Measurements from ENCODE around the gene POLR1A.

Gene POLR1A

GRCh38 chr2:86087936-86088850, 17.5 kb downstream of the POLR1A start:
- Histone ChIP-seq H3K27ac (ENCODE audit: extremely low read depth, low read depth, low read length) (no peak overlapping the region), H3K9me3 (ENCODE audit: control insufficient read depth, insufficient read depth, low read depth, low read length) (no peaks in the 10 kb centered on the region), H3K4me3 (ENCODE audit: low read depth, low read length) (no peak overlapping the region), H3K4me1 (ENCODE audit: control insufficient read depth, insufficient read depth, low read length) (no peaks in the 10 kb centered on the region), H3K36me3 (ENCODE audit: control insufficient read depth in 2 of 2, insufficient read depth in 1 of 2, low read length in 2 of 2) (peaks cover 14 to 64% of the 10 kb centered on the region in 2 experiments)
- ChIA-PET POLR2A (interaction anchor here (2.0 kb wide), 1 partner anchor 18 kb away, joined by 6 read pairs; the partner anchor contains the start of genes POLR1A and PTCD3), CTCF (interaction anchor here (0.5 to 2.2 kb wide), 20 partner anchors 9 to 363 kb away, joined by 3 to 11 read pairs (median 4); partner anchors contain the start of genes ATOH8, POLR1A and PTCD3)
- TF ChIP-seq ZNF596 (tag by site-specific recombination; IDR thresholded peaks at IDR 0.05) (no peak), ZNF707 (tag by site-specific recombination; IDR thresholded peaks at IDR 0.05) (no peak), WT1 (tag by site-specific recombination; IDR thresholded peaks at IDR 0.05) (no peak), ZFHX2 (tag by site-specific recombination; conservative IDR thresholded peaks at IDR 0.05) (no peak)
- TF ChIP-seq, protein P1, sequence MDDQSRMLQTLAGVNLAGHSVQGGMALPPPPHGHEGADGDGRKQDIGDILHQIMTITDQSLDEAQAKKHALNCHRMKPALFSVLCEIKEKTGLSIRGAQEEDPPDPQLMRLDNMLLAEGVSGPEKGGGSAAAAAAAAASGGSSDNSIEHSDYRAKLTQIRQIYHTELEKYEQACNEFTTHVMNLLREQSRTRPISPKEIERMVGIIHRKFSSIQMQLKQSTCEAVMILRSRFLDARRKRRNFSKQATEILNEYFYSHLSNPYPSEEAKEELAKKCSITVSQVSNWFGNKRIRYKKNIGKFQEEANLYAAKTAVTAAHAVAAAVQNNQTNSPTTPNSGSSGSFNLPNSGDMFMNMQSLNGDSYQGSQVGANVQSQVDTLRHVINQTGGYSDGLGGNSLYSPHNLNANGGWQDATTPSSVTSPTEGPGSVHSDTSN (CRISPR knock-in tag; IDR thresholded peaks at IDR 0.05): no peak

DNA sequence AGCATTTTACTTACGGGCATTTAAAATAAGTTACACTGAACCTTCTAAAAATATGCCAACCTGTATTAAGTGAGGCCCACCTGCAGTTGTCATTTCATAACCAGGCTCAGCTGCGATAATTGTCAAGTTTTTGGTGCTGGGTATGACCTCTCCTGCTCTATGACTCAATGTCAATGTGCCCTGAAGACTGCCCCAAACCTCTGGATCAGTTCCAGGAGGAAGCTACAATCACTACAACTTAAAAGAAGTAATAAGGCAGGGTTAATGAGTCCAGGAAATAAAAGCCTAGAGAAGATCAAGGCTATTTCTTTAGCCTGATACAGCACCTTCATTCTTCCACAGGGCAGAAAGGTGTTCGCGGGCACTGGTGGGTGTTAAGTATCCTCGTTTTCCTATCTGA, 22.9 kb downstream of the POLR1A start:
- peaks cover 30 to 77% of the 10 kb centered on the region in 2 experiments for H3K36me3 ChIP-seq (ENCODE audit: control insufficient read depth in 2 of 2, insufficient read depth in 1 of 2, low read length in 2 of 2)
- no peak overlapping the region for H3K27ac ChIP-seq (ENCODE audit: extremely low read depth, low read depth, low read length)
- ChIA-PET POLR2A (no interaction called here), CTCF (interaction anchor here (9.4 kb wide), 1 partner anchor 256 kb away, joined by 216 read pairs; no protein-coding TSS in a partner anchor)
- H3K4me1 ChIP-seq (ENCODE audit: control insufficient read depth, insufficient read depth, low read length): no peaks in the 10 kb centered on the region
- no peak overlapping the region for H3K4me3 ChIP-seq (ENCODE audit: low read depth, low read length)
- H3K9me3 ChIP-seq (ENCODE audit: control insufficient read depth, insufficient read depth, low read depth, low read length): no peaks in the 10 kb centered on the region
- TF ChIP-seq ZNF121 (tag by site-specific recombination; IDR thresholded peaks at IDR 0.05) (no peak), ZNF558 (tag by site-specific recombination; IDR thresholded peaks at IDR 0.05) (no peak), ZNF654 (tag by site-specific recombination; IDR thresholded peaks at IDR 0.05; ENCODE audit: low read depth) (no peak), ZNF544 (tag by site-specific recombination; IDR thresholded peaks at IDR 0.05) (no peak), ZNF621 (tag by site-specific recombination; IDR thresholded peaks at IDR 0.05) (no peak), ZNF501 (tag by site-specific recombination; IDR thresholded peaks at IDR 0.05) (no peak), ZNF155 (tag by site-specific recombination; IDR thresholded peaks at IDR 0.05) (no peak), ZNF19 (tag by site-specific recombination; IDR thresholded peaks at IDR 0.05; ENCODE audit: low read depth) (no peak), ZNF211 (tag by site-specific recombination; IDR thresholded peaks at IDR 0.05; ENCODE audit: low read depth) (no peak), ZFP3 (tag by site-specific recombination; IDR thresholded peaks at IDR 0.05; ENCODE audit: low read depth) (no peak), OVOL3 (tag by site-specific recombination; IDR thresholded peaks at IDR 0.05) (no peak)
- TF ChIP-seq, protein P2, sequence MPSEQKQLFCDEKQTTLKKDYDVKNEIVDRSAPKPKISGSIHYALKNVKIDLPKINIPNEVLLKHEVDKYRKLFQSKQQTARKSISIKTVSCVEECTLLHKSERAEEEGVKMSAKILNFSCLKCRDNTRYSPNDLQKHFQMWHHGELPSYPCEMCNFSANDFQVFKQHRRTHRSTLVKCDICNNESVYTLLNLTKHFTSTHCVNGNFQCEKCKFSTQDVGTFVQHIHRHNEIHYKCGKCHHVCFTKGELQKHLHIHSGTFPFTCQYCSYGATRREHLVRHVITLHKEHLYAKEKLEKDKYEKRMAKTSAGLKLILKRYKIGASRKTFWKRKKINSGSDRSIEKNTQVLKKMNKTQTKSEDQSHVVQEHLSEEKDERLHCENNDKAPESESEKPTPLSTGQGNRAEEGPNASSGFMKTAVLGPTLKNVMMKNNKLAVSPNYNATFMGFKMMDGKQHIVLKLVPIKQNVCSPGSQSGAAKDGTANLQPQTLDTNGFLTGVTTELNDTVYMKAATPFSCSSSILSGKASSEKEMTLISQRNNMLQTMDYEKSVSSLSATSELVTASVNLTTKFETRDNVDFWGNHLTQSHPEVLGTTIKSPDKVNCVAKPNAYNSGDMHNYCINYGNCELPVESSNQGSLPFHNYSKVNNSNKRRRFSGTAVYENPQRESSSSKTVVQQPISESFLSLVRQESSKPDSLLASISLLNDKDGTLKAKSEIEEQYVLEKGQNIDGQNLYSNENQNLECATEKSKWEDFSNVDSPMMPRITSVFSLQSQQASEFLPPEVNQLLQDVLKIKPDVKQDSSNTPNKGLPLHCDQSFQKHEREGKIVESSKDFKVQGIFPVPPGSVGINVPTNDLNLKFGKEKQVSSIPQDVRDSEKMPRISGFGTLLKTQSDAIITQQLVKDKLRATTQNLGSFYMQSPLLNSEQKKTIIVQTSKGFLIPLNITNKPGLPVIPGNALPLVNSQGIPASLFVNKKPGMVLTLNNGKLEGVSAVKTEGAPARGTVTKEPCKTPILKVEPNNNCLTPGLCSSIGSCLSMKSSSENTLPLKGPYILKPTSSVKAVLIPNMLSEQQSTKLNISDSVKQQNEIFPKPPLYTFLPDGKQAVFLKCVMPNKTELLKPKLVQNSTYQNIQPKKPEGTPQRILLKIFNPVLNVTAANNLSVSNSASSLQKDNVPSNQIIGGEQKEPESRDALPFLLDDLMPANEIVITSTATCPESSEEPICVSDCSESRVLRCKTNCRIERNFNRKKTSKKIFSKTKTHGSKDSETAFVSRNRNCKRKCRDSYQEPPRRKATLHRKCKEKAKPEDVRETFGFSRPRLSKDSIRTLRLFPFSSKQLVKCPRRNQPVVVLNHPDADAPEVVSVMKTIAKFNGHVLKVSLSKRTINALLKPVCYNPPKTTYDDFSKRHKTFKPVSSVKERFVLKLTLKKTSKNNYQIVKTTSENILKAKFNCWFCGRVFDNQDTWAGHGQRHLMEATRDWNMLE (tag by site-specific recombination; conservative IDR thresholded peaks at IDR 0.05; ENCODE audit: low read depth): no peak
